Central memory CD8-positive, alpha-beta T cell (primary cell): ENCODE results near the gene PEX10.

ENCODE experiments used
- ATAC-seq: fragments of 150-1000 bp; cut with Tn5 transposase; replicated peaks from 2 replicates; pipeline ENCODE4 v1.10.0; 2022; ENCODE audit warnings: mild to moderate bottlenecking, moderate FRiP score, moderate number of reproducible peaks; ENCODE audit not compliant: poor library complexity, severe bottlenecking; ENCODE audit errors: extremely low read depth
- DNase-seq, 2 donors: peaks; one replicate each; pipeline ENCODE4 v3.0.0; 2021; ENCODE audit warnings: low spot score in 2 of 2
- H3K27ac Mint-ChIP-seq: one replicate; pipeline ENCODE4 v1.8.0; 2022; ENCODE audit warnings: low read depth, mild to moderate bottlenecking, moderate library complexity, mixed read lengths
- H3K27me3 Mint-ChIP-seq: one replicate; pipeline ENCODE4 v1.8.0; 2022; ENCODE audit warnings: mixed read lengths
- H3K36me3 Mint-ChIP-seq: one replicate; pipeline ENCODE4 v1.8.0; 2022; ENCODE audit warnings: mild to moderate bottlenecking, moderate library complexity, mixed read lengths; ENCODE audit not compliant: insufficient read depth
- H3K4me1 Mint-ChIP-seq: one replicate; pipeline ENCODE4 v1.8.0; 2022; ENCODE audit warnings: mixed read lengths
- H3K4me3 Mint-ChIP-seq: one replicate; pipeline ENCODE4 v1.8.0; 2022; ENCODE audit warnings: mild to moderate bottlenecking, moderate library complexity, mixed read lengths
- H3K9me3 Mint-ChIP-seq: one replicate; pipeline ENCODE4 v1.8.0; 2022; ENCODE audit warnings: mixed read lengths

The PEX10 gene

GRCh38 chr1:2358651-2359640 lies 53.4 kb downstream of the PEX10 start:
- Mint-ChIP-seq H3K27ac (no peak overlapping the region), H3K36me3 (no peaks in the 10 kb centered on the region), H3K4me3 (no peak overlapping the region), H3K4me1 (no peaks in the 10 kb centered on the region), H3K27me3 (no peaks in the 10 kb centered on the region), H3K9me3 (peaks cover 4% of the 10 kb centered on the region)
- ATAC-seq = no peak
- DNase-seq = no peak

GRCh38 chr1:2358072-2358471 lies 54.3 kb downstream of the PEX10 start:
- DNase-seq = no peak
- Mint-ChIP-seq H3K4me1 (no peaks in the 10 kb centered on the region), H3K27me3 (no peaks in the 10 kb centered on the region), H3K36me3 (no peaks in the 10 kb centered on the region), H3K4me3 (no peak overlapping the region), H3K9me3 (no peaks in the 10 kb centered on the region), H3K27ac (no peak overlapping the region)
- no peak for ATAC-seq

GRCh38 chr1:2356911-2357845 lies 55.2 kb downstream of the PEX10 start:
- ATAC-seq (no peak), DNase-seq (no peak)
- Mint-ChIP-seq H3K9me3 (no peaks in the 10 kb centered on the region), H3K4me3 (no peak overlapping the region), H3K27me3 (no peaks in the 10 kb centered on the region), H3K36me3 (no peaks in the 10 kb centered on the region), H3K27ac (no peak overlapping the region), H3K4me1 (no peaks in the 10 kb centered on the region)

- no peaks in the 10 kb centered on the region for H3K9me3 Mint-ChIP-seq
- no peak for ATAC-seq
- H3K4me1 Mint-ChIP-seq = no peaks in the 10 kb centered on the region
- no peaks in the 10 kb centered on the region for H3K27me3 Mint-ChIP-seq
- DNase-seq = no peak
- no peak overlapping the region for H3K27ac Mint-ChIP-seq
- no peak overlapping the region for H3K4me3 Mint-ChIP-seq
- no peaks in the 10 kb centered on the region for H3K36me3 Mint-ChIP-seq
Measured at GRCh38 chr1:2356401-2356800, 56.0 kb downstream of the PEX10 start.

GRCh38 chr1:2355373-2356261 lies 56.7 kb downstream of the PEX10 start:
- Mint-ChIP-seq H3K9me3 (no peaks in the 10 kb centered on the region), H3K4me1 (no peaks in the 10 kb centered on the region), H3K36me3 (no peaks in the 10 kb centered on the region), H3K4me3 (no peak overlapping the region), H3K27me3 (no peaks in the 10 kb centered on the region), H3K27ac (no peak overlapping the region)
- ATAC-seq = no peak
- no peak for DNase-seq

- Mint-ChIP-seq H3K36me3 (no peaks in the 10 kb centered on the region), H3K27me3 (no peaks in the 10 kb centered on the region), H3K4me1 (no peaks in the 10 kb centered on the region), H3K27ac (no peak overlapping the region), H3K4me3 (no peak overlapping the region), H3K9me3 (no peaks in the 10 kb centered on the region)
- ATAC-seq (no peak), DNase-seq (no peak)
Measured at GRCh38 chr1:2354511-2355372, 57.6 kb downstream of the PEX10 start.
